NOMO-1 treated with DMSO at 0.1 percent for 48 hours (cell line): ENCODE data around the gene SMIM41.

Experiments
- DNase-seq: peaks from one replicate; lab custom pipeline; 2025; ENCODE audit not compliant: unreplicated experiment; lab: John Stamatoyannopoulos, UW

The SMIM41 gene

GRCh38 chr12:52145228-52146088, 66.0 kb downstream of the SMIM41 start:
- DNase-seq: no peak

- DNase-seq: no peak
Measured at GRCh38 chr12:52146089-52146821, 66.8 kb downstream of the SMIM41 start.

GRCh38 chr12:52146822-52147366, 67.4 kb downstream of the SMIM41 start:
- no peak for DNase-seq

DNA sequence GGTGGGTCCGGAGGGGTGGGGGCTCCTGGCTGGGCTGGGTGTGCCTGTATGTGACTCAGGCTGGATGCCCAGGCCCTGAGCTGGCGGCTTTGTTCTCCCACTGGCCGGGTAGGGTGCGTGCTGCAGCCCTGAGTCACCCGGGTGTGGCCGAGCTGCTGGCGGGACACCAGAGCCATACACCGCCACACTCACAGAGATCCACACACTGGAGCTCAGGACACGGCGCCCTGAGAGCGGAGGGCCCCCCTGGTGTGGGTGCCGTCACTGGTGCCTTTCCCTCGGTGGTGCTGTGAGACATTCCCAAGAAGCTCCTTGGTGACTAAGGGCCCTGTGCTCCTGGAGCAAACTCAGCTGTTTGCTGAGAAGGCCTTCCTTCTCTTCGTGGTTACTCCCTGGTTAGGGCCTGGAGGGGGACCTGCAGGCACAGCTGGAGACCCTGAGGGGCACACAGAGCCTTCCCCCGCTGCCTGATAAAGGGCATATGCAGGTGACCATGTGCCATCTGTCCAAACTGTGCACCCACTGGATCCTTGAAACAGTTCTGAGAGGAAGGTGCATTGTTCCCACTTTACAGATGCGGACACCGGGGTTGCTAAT, 68.0 kb downstream of the SMIM41 start:
- no peak for DNase-seq

DNA sequence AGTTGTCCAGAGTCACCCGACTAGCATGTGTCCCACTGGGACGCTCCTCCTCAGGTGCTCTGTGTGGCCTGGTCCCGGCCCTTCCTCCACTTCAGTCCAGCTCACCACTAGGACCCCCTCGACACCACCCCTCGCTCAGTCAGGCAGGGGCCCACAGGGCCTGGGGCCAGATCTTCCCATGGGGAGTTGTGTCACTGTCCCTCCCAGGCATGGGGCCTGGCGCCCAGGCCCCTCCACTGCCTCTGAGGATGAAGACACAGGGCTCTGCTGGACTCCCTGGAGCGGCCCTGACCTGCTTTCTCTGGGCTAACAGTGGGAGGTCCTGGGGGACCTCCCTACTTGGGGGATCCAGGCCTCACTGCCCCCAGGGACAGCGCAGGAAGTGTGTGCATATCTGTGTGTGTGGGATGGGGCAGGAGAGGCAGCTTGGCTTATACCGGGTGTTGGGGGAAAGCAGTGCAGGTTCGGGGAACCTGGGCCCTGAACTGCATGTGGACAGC, 68.5 kb downstream of the SMIM41 start:
- DNase-seq: no peak

DNA sequence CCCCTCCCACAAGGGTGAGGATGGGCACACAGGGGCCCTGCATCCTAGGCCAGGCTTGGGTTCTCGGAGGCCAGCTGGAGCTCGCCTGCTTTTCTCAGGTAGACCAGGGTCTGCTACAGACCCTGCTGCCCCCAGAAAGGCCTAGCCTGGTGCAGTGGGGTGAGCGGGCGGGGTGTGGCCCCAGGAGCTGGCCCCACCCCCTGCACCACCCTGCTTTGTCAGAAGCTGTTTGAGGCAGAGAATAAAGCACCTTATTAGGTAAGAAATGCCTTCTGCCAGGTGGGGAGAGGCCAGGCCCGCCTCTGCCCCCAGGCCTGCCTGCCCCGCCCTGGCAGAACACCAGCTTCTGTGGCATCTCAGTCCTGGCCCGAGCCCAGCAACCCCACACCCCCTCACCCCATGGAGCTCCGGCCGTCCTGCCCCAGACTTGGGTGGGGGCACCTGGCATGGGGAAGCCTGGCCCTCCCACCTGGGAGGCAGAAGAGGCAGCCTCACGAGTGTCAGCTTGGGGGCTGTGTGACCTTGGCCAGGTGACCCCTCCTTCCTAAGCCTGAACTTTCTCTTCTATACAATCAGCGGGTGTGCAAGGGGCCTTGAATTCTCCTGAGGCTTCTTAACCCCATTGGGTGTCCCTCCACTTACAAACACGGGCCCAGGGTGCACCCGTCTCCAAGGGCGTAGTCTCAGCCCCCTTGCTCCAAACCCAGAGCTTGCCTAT, 69.1 kb downstream of the SMIM41 start:
- DNase-seq: no peak

DNA sequence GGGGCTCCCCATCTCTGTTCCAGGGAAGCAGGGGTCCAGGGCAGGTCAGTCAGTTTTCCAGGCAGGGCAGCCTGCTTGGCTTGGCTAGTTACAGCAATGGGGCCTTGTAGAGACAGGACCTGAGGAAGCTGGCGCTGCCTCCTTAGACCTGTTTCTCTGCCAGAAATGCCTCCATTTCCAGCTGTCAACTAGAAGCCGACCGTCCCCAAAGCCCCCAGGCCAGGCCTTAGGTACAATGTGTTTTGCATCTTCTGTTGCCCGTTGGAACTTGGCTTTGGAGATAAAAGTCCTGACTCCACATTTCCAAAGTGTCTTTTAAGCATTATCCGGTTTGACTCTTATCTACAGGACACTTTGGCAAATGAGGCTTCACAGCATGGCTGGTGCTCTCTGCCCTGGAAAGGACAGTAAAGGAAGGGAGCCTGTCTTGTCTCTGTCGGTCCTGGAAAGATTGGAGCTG, 69.7 kb downstream of the SMIM41 start:
- no peak for DNase-seq

- no peak for DNase-seq
Measured at GRCh38 chr12:52149651-52150241, 70.2 kb downstream of the SMIM41 start.

DNA sequence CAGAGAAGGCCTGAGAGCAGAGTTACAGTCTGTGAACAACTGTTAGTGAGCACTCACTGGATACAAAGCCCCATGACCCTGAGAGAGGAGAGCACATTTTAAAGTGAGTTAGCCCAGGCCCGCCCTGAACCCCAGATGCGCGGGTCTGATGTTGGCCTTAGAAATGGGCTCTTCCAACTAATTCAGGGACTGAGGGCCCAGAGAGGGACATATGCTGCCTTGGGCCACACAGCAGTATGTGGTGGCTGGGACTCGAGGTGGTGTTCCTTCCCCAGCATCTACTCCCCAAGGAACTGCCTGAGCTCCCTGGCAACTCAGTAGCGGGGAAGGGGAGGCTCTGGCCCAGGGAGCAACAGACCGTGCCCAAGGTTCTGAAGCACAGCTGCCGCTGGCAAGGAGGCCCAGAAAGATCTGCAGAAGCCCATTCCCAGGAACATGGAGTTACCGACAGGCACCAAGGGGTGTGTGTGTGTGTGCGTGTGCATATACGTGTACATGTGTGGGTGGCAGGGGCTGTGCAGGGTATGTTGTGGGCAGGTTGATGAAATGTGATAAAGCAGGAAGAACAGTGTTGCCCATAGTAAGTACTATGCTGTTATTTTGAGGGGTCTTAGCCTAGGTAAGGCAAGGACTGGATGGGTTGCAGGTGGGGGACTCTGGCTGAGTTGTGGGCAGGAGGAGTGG, 71.8 kb downstream of the SMIM41 start:
- no peak for DNase-seq

DNA sequence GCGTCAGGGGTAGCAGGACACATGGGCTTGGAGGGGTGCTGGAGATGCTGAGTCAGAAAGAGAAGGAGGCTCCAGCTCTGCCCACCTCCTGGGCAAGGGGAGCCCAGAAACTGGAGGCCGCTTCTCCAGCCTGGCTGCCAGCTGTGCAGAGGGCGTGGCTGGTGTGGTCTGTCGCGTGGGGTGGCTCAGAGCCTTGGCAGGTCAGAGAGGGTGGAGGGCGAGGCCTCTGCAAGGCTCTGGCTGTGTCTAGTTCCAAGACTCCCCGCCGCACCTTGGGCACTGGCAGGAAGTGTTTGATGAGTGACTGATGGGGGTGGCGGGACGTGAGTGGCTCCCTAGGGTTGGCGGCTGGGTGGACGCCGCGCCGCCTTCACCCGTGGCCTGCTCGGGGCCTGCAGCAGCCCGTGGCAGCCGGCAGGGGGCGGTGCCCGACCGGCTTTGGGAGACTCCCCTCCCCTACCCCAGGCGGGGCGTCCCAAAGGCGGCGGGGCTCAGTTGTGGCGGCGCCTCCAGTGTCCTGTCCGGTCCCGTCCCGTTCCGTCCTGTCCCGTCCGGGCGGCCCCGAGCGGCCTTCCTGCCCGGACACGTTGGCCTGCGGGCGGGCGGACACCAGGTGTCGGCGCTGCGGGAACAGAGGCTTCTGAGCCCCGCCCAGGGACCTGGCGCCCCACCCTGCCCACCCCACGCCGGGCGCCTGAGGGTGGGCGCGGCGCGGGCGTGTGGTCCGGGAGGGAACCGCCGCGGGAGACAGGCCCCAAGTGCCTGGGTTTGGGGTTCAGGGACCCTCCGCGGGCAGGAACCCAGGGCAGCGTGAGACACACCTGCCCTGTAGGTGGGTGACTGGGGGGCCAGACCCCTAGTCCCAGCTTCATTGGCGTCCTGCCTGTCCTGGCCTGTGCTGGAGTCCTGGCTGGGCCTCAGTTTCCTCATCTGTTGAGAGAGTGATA, 72.6 kb downstream of the SMIM41 start:
- DNase-seq: peak; percentile 45

- no peak for DNase-seq
Measured at GRCh38 chr12:52152905-52153317, 73.4 kb downstream of the SMIM41 start.

DNA sequence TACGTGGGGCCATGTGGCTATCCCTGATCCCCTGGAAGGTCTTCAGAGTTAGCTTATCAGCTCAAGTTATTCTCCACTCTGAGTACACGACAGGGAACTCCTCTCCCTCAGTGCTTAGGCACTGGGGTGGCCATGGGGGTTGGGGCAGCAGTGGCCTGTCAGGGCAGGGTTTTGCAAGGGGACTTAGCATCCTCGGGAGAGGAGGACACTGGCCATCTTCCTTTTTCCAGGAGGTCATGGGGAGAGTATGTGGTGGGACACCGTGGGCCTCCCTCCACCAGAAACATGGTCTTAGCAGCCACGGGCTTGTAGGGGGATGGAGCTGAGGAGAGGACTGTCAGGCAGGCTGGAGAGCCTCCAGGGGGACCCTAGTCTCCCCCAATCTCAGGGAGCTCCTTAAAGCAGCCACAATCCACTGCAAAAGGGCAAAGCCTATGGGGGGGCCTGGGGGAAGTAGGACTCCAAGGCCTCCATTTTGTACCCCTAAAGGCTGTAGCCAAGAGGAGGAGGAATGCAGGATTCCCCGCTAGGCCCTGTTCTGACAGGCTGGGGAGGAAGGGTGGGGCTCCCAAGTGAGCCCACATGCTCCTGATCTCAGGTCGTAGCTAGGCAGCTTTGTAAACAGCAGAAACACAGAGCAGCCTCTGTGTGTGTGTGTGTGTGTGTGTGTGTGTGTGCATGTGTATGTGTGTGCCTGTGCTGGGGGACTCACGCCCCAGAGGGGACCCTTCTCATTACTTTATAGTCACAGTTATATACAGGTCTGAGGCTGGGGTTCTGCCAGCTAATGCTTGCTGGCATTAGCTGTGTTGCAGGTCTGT, 75.8 kb downstream of the SMIM41 start:
- no peak for DNase-seq

DNA sequence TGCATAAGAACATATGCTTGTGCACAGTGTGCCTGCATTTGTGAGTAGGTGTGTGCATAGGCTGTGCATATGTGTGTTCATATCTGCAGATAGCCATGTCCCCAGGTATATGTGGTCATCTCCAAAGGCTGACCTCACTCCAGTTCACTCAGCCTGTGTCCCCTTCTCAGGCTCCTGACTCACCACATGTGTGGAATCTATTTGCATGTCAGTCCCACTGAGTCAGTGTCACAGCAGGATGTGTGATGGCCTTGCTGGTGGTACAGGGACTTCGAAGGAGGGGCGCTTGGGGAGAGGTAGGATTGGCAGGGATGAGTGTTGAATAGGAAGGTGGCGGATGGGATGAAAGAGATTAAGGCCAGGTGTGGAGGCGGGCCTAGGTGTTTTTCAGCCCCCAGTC, 76.8 kb downstream of the SMIM41 start:
- no peak for DNase-seq

GRCh38 chr12:52156757-52157565, 77.5 kb downstream of the SMIM41 start:
- peak; percentile 41 for DNase-seq

DNA sequence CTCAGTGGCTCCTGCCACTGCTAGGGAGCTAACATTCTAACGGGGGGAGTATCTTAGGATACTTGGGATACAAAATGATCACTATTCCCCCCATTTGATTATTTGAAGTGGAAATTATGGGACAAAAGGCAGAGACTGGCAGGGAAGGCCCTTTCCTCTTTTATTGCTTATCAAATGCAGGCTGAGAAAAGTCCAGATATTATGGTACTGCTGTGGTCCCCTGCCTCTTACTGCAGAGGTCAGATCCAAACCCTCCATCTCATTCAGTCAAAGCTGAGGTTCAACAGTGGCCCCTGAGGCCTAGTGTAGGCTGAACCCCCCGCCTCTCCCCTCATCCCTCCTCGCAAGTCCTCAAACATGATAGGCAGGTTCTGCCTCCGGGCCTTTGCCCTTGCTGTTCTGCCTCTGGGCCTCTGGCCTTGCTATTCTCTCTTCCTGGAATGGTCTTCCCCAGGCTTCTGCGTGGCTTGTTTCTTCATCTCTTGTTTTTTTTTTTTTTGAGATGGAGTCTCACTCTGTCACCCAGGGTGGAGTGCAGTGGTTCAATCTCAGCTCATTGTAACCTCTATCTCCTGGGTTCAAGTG, 78.2 kb downstream of the SMIM41 start:
- no peak for DNase-seq
